DOHH2 (cell line): Measurements from ENCODE around the gene GAREM1.

Source experiments
- H3F3A ChIP-seq: fragments of 200-600 bp; sonication (generic), shearing (Covaris generic); 2 replicates; pipeline ENCODE4 v1.6.0; 2016; ENCODE audit warnings: antibody characterized with exemption, mild to moderate bottlenecking; ENCODE audit not compliant: control insufficient read depth, insufficient read depth
- H3K27ac ChIP-seq: fragments of 200-600 bp; sonication (generic); 2 replicates; pipeline ENCODE4 v1.5.1; 2014; ENCODE audit warnings: low read depth, mild to moderate bottlenecking, low read length, moderate library complexity
- H3K27me3 ChIP-seq: fragments of 200-600 bp; sonication (generic); 2 replicates; pipeline ENCODE4 v1.6.1; 2014; ENCODE audit warnings: mild to moderate bottlenecking, low read length, mixed read lengths; ENCODE audit not compliant: control insufficient read depth
- H3K36me3 ChIP-seq: fragments of 200-600 bp; sonication (generic); 2 replicates; pipeline ENCODE4 v1.6.1; 2014; ENCODE audit warnings: mild to moderate bottlenecking, low read length, moderate library complexity, mixed read lengths; ENCODE audit not compliant: control insufficient read depth
- H3K4me1 ChIP-seq: fragments of 200-600 bp; sonication (generic); 2 replicates; pipeline ENCODE4 v1.6.1; 2014; ENCODE audit warnings: mild to moderate bottlenecking, low read length, mixed read lengths; ENCODE audit not compliant: control insufficient read depth
- H3K4me2 ChIP-seq: fragments of 200-600 bp; sonication (generic); 2 replicates; pipeline ENCODE4 v1.6.0; 2014; ENCODE audit warnings: mild to moderate bottlenecking, low read length, moderate library complexity
- H3K4me3 ChIP-seq: fragments of 200-600 bp; sonication (generic); 2 replicates; pipeline ENCODE4 v1.5.1; 2014; ENCODE audit warnings: mild to moderate bottlenecking, low read length, mixed read lengths
- H3K79me2 ChIP-seq: fragments of 200-600 bp; sonication (generic); 2 replicates; pipeline ENCODE4 v1.6.1; 2014; ENCODE audit warnings: mild to moderate bottlenecking, low read length, mixed read lengths; ENCODE audit not compliant: control insufficient read depth
- H3K9me2 ChIP-seq: fragments of 200-600 bp; sonication (generic); replicated peaks from 2 replicates; pipeline ENCODE4 v1.6.1; 2014; ENCODE audit warnings: mild to moderate bottlenecking, low read length, mixed read lengths; ENCODE audit not compliant: control insufficient read depth
- H3K9me3 ChIP-seq: fragments of 200-600 bp; sonication (generic); 2 replicates; pipeline ENCODE4 v1.6.1; 2014; ENCODE audit warnings: antibody characterized with exemption, low read length, mixed read lengths; ENCODE audit not compliant: control insufficient read depth, insufficient read depth
- H4K20me1 ChIP-seq: fragments of 200-600 bp; sonication (generic); 2 replicates; pipeline ENCODE4 v1.6.0; 2014; ENCODE audit warnings: low read depth, mild to moderate bottlenecking, antibody characterized with exemption, low read length, moderate library complexity; ENCODE audit not compliant: control insufficient read depth, insufficient read depth
- CTCF ChIP-seq: fragments of 200-600 bp; sonication (generic); IDR thresholded peaks from one replicate; pipeline ENCODE4 v1.5.1; 2014; ENCODE audit warnings: antibody characterized with exemption, mild to moderate bottlenecking, low read depth, low read length; ENCODE audit not compliant: poor library complexity, severe bottlenecking
- EZH2phosphoT487 ChIP-seq: fragments of 200-600 bp; sonication (generic); IDR thresholded peaks from 2 replicates; pipeline ENCODE4 v1.6.1; 2017; ENCODE audit warnings: borderline replicate concordance, mild to moderate bottlenecking, antibody characterized with exemption, low read length, moderate library complexity, mixed read lengths

The GAREM1 gene

DNA sequence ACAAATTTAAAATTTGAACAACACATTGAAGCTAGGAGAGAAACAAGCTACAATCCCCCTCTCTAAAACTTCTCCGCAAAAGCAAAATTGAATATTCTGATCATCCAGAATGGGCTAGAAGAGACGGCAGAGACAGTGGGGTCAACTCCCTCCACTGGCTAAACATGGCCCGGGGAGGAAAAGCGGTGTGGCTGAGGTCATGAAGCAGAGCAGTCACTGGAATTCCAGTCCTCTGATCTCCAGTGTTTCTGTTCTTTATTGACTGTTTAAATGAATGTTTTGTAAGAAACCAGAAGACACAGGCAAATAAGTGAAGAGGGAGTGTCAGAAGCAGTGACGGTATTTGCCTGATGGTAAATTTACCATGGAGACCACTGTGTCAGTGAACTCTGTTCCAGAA, 116.2 kb downstream of the GAREM1 start:
- no peaks in the 10 kb centered on the region for H3K4me1 ChIP-seq
- no peak overlapping the region for H3K4me3 ChIP-seq
- no peaks in the 10 kb centered on the region for H3F3A ChIP-seq

GRCh38 chr18:32353257-32353656, 117.4 kb downstream of the GAREM1 start:
- H3K9me3 ChIP-seq = no peaks in the 10 kb centered on the region
- no peak overlapping the region for H3K4me2 ChIP-seq
- H3K4me3 ChIP-seq = no peak overlapping the region
- no peaks in the 10 kb centered on the region for H3K4me1 ChIP-seq
- H3K9me2 ChIP-seq = no peaks in the 10 kb centered on the region
- TF ChIP-seq CTCF (no peak), EZH2phosphoT487 (no peak)
- H3K27me3 ChIP-seq = no peaks in the 10 kb centered on the region
- no peaks in the 10 kb centered on the region for H4K20me1 ChIP-seq
- no peaks in the 10 kb centered on the region for H3F3A ChIP-seq
- no peaks in the 10 kb centered on the region for H3K79me2 ChIP-seq
- H3K36me3 ChIP-seq = no peaks in the 10 kb centered on the region
- H3K27ac ChIP-seq = no peak overlapping the region

More for the DNA sequence above, 116.2 kb downstream of the GAREM1 start:
- no peaks in the 10 kb centered on the region for H4K20me1 ChIP-seq
- H3K4me2 ChIP-seq = no peak overlapping the region
- no peaks in the 10 kb centered on the region for H3K79me2 ChIP-seq
- H3K27me3 ChIP-seq = no peaks in the 10 kb centered on the region
- no peaks in the 10 kb centered on the region for H3K9me3 ChIP-seq
- no peak for TF ChIP-seq EZH2phosphoT487
- no peak for TF ChIP-seq CTCF
- no peak overlapping the region for H3K27ac ChIP-seq
- no peaks in the 10 kb centered on the region for H3K36me3 ChIP-seq
- H3K9me2 ChIP-seq = no peaks in the 10 kb centered on the region

GRCh38 chr18:32351032-32351431, 119.7 kb downstream of the GAREM1 start:
- Histone ChIP-seq H3K27me3 (no peaks in the 10 kb centered on the region), H4K20me1 (no peaks in the 10 kb centered on the region), H3K36me3 (no peaks in the 10 kb centered on the region), H3F3A (no peaks in the 10 kb centered on the region), H3K79me2 (no peaks in the 10 kb centered on the region), H3K9me2 (no peaks in the 10 kb centered on the region), H3K4me1 (no peaks in the 10 kb centered on the region), H3K4me3 (no peak overlapping the region), H3K9me3 (no peaks in the 10 kb centered on the region), H3K27ac (no peak overlapping the region), H3K4me2 (no peak overlapping the region)
- TF ChIP-seq EZH2phosphoT487 = no peak
- no peak for TF ChIP-seq CTCF
